ENCODE results near the gene NFIX. TPM values are rescaled to one million over a fixed set of nuclear protein-coding genes. Genes with fewer than 3 reads are reported as not detected.
A peak's percentile ranks its signal among the peaks of the same experiment; 100 is the strongest.

Gene NFIX
- total and polyA plus RNA-seq, 2 of the 13 experiments (the other 11 are each of a cell fraction or from before 2014, with no cell fraction given) = 3.4 to 5.4 TPM

DNA sequence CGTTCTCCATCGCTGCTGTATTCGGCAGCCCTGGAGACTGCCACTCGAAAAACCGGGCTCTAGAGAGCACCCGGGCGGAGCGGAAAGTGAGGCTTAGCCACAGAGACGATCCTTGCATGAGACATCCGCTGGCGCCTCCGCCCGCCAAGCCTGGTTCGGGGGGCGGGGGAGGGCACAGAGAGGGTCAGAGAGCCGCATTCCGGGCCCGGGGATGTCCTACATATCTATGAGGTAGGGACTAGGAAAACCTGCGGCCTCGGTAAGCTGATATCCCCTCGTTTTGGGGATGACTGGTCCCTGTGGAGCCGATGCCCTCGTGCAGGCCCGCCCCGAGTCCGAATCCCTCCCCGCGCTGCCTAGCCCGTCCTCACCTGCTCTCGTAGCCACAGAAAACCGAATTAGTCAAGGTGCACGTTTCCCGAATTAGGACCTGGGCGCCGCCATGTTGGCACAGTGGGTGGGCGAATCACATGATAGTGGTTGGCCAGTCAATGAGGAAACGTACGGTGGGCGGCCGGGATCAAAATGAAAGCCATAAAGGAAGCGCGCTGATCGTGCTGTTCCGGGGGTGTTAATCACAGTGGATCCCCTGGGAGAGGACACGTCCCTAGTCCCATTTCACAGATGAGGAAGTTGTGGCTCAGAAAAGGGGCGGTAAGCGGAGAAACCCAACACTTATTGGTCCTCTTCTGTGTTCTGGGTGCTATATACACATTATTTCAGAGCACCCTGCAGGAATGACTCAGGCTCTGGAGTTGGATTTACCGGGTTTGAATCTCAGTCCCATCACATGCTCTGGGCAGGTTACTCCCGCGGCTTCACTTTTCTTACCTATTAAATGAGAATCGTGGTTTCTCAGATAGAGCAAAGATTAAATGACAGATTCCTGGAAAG lies 121.3 kb downstream of the NFIX start, which contains the start of gene TRMT1 (continued):
- no peak for TF ChIP-seq NKX3-1 (CRISPR knock-in tag; IDR thresholded peaks at IDR 0.05)
- no peak for TF ChIP-seq HIVEP1 (CRISPR knock-in tag; IDR thresholded peaks at IDR 0.05)
- TF ChIP-seq, protein P1, sequence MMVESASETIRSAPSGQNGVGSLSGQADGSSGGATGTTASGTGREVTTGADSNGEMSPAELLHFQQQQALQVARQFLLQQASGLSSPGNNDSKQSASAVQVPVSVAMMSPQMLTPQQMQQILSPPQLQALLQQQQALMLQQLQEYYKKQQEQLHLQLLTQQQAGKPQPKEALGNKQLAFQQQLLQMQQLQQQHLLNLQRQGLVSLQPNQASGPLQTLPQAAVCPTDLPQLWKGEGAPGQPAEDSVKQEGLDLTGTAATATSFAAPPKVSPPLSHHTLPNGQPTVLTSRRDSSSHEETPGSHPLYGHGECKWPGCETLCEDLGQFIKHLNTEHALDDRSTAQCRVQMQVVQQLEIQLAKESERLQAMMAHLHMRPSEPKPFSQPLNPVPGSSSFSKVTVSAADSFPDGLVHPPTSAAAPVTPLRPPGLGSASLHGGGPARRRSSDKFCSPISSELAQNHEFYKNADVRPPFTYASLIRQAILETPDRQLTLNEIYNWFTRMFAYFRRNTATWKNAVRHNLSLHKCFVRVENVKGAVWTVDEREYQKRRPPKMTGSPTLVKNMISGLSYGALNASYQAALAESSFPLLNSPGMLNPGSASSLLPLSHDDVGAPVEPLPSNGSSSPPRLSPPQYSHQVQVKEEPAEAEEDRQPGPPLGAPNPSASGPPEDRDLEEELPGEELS (CRISPR knock-in tag; IDR thresholded peaks at IDR 0.05) = 0 out of 2 replicates have a peak, but pooled peaks have one; percentile 28
- TF ChIP-seq MBD4 (IDR thresholded peaks at IDR 0.05; ENCODE audit: borderline replicate concordance, low read length) = no peak
- TF ChIP-seq, protein P2, sequence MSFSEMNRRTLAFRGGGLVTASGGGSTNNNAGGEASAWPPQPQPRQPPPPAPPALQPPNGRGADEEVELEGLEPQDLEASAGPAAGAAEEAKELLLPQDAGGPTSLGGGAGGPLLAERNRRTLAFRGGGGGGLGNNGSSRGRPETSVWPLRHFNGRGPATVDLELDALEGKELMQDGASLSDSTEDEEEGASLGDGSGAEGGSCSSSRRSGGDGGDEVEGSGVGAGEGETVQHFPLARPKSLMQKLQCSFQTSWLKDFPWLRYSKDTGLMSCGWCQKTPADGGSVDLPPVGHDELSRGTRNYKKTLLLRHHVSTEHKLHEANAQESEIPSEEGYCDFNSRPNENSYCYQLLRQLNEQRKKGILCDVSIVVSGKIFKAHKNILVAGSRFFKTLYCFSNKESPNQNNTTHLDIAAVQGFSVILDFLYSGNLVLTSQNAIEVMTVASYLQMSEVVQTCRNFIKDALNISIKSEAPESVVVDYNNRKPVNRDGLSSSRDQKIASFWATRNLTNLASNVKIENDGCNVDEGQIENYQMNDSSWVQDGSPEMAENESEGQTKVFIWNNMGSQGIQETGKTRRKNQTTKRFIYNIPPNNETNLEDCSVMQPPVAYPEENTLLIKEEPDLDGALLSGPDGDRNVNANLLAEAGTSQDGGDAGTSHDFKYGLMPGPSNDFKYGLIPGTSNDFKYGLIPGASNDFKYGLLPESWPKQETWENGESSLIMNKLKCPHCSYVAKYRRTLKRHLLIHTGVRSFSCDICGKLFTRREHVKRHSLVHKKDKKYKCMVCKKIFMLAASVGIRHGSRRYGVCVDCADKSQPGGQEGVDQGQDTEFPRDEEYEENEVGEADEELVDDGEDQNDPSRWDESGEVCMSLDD (CRISPR knock-in tag; IDR thresholded peaks at IDR 0.05; ENCODE audit: borderline replicate concordance) = no peak
- TF ChIP-seq ZNF652 (CRISPR knock-in tag; IDR thresholded peaks at IDR 0.05; ENCODE audit: borderline replicate concordance, low read depth) = no peak
- no peak for TF ChIP-seq ZFP36L2 (CRISPR knock-in tag; IDR thresholded peaks at IDR 0.05)
- TF ChIP-seq, protein P3, sequence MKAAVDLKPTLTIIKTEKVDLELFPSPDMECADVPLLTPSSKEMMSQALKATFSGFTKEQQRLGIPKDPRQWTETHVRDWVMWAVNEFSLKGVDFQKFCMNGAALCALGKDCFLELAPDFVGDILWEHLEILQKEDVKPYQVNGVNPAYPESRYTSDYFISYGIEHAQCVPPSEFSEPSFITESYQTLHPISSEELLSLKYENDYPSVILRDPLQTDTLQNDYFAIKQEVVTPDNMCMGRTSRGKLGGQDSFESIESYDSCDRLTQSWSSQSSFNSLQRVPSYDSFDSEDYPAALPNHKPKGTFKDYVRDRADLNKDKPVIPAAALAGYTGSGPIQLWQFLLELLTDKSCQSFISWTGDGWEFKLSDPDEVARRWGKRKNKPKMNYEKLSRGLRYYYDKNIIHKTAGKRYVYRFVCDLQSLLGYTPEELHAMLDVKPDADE (CRISPR knock-in tag; IDR thresholded peaks at IDR 0.05) = no peak
- TF ChIP-seq, protein P4, sequence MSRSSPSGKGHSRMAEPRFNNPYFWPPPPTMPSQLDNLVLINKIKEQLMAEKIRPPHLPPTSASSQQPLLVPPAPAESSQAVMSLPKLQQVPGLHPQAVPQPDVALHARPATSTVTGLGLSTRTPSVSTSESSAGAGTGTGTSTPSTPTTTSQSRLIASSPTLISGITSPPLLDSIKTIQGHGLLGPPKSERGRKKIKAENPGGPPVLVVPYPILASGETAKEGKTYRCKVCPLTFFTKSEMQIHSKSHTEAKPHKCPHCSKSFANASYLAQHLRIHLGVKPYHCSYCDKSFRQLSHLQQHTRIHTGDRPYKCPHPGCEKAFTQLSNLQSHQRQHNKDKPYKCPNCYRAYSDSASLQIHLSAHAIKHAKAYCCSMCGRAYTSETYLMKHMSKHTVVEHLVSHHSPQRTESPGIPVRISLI (CRISPR knock-in tag; IDR thresholded peaks at IDR 0.05; ENCODE audit: borderline replicate concordance) = peak; percentile 13; the same call in 1 of the 2 replicates
- TF ChIP-seq ZNF546 (CRISPR knock-in tag; conservative IDR thresholded peaks at IDR 0.05) = 0 out of 2 replicates have a peak, but pooled peaks have one; percentile 67
- no peak; the same call in 1 of the 2 replicates for TF ChIP-seq ESRRA (CRISPR knock-in tag; IDR thresholded peaks at IDR 0.05; ENCODE audit: low read depth)
- no peak for TF ChIP-seq CC2D1A (CRISPR knock-in tag; IDR thresholded peaks at IDR 0.05)
- TF ChIP-seq SALL1 (CRISPR knock-in tag; IDR thresholded peaks at IDR 0.05) = peak; percentile 91
- TF ChIP-seq, protein P5, sequence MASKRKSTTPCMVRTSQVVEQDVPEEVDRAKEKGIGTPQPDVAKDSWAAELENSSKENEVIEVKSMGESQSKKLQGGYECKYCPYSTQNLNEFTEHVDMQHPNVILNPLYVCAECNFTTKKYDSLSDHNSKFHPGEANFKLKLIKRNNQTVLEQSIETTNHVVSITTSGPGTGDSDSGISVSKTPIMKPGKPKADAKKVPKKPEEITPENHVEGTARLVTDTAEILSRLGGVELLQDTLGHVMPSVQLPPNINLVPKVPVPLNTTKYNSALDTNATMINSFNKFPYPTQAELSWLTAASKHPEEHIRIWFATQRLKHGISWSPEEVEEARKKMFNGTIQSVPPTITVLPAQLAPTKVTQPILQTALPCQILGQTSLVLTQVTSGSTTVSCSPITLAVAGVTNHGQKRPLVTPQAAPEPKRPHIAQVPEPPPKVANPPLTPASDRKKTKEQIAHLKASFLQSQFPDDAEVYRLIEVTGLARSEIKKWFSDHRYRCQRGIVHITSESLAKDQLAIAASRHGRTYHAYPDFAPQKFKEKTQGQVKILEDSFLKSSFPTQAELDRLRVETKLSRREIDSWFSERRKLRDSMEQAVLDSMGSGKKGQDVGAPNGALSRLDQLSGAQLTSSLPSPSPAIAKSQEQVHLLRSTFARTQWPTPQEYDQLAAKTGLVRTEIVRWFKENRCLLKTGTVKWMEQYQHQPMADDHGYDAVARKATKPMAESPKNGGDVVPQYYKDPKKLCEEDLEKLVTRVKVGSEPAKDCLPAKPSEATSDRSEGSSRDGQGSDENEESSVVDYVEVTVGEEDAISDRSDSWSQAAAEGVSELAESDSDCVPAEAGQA (IDR thresholded peaks at IDR 0.05; ENCODE audit: low read depth) = no peak; the same call in 1 of the 2 replicates
- TF ChIP-seq, protein P5 (CRISPR knock-in tag; IDR thresholded peaks at IDR 0.05; ENCODE audit: borderline replicate concordance) = no peak; the same call in 1 of the 2 replicates
